ENCODE measurements around the gene C3orf18.
A peak's percentile ranks its signal among the peaks of the same experiment; 100 is the strongest.

GRCh38 chr3:50611464-50612233 is 44.1 kb upstream of the C3orf18 start, which contains the start of gene CISH:
- TF ChIP-seq CTCF (IDR thresholded peaks at IDR 0.05; ENCODE audit: low read depth, low read length) (peak; percentile 55), EZH2phosphoT487 (IDR thresholded peaks at IDR 0.05; ENCODE audit: low read depth) (no peak)
